HCT116 (cell line): ENCODE measurements around the gene EBPL. TPM values are rescaled to one million over a fixed set of nuclear protein-coding genes. Genes with fewer than 3 reads are reported as not detected.

Experiments
- ATAC-seq: fragments of 200-7000 bp; cut with Tn5 transposase; 2 replicates; pipeline ENCODE4 v1.9.1; 2020; ENCODE audit warnings: mild to moderate bottlenecking, moderate library complexity
- BruUV-seq: library from RNA; stranded (reverse); fragments of 400-500 nt; replicated peaks from 2 replicates; lab custom pipeline; 2021; lab: Mats Ljungman, UMichigan
- CTCF ChIA-PET: fragments of 300-600 bp; sonication (Branson Sonifier 250); formaldehyde crosslinking; loops from one replicate; lab custom pipeline; 2021; ENCODE audit warnings: antibody characterized with exemption; lab: Charles Lee
- POLR2A ChIA-PET: fragments of 300-600, 350-600 bp; sonication (Branson Sonifier 250); formaldehyde crosslinking; loops from one replicate; lab custom pipeline; 2021; ENCODE audit warnings: antibody characterized with exemption; lab: Charles Lee
- RAD21 ChIA-PET, 2 experiments: fragments of 300-600 bp; sonication (Branson Sonifier 250); formaldehyde crosslinking; loops; one replicate each; lab custom pipeline; 2023; ENCODE audit warnings: low total read pairs in 2 of 2; ENCODE audit not compliant: uncharacterized antibody in 2 of 2, unreplicated experiment in 2 of 2, low non-redundant PET in 1 of 2; lab: Charles Lee
- DNase-seq: peaks from one replicate; pipeline ENCODE4 v3.0.0-alpha.2; 2010; ENCODE audit warnings: low read depth, low spot score
- H2AFZ ChIP-seq: fragments of 200-600 bp; shearing (Covaris generic), sonication (generic); 2 replicates; pipeline ENCODE4 v1.6.1; 2017; ENCODE audit warnings: low read depth, mixed run types, mixed read lengths, antibody characterized with exemption, low read length; ENCODE audit not compliant: poor library complexity, severe bottlenecking
- H3K27ac ChIP-seq: 2 replicates; pipeline ENCODE4 v1.5.1; 2012; ENCODE audit warnings: low read depth, low read length
- H3K27me3 ChIP-seq: fragments of 200-600 bp; sonication (generic); 2 replicates; pipeline ENCODE4 v1.6.1; 2016; ENCODE audit warnings: mixed run types, low read length, mixed read lengths; ENCODE audit not compliant: insufficient read depth
- H3K36me3 ChIP-seq, 2 experiments: fragments of 200-500 bp in 1 of 2; fragments of 200-600 bp in 1 of 2; sonication (Bioruptor generic) in 1 of 2; sonication (generic) in 1 of 2; 2 replicates each; pipeline versions ENCODE4 v1.5.1 to v1.6.1; 2014 to 2016; ENCODE audit warnings: low read length in 2 of 2, inconsistent platforms in 1 of 2, mixed read lengths in 1 of 2, mixed run types in 1 of 2; ENCODE audit not compliant: insufficient read depth in 2 of 2, control insufficient read depth in 1 of 2
- H3K4me1 ChIP-seq, 2 experiments: fragments of 200-600 bp in 1 of 2; sonication (generic) in 1 of 2; 2 replicates each; pipeline versions ENCODE4 v1.5.1 to v1.6.1; 2012 to 2017; ENCODE audit warnings: low read length in 2 of 2, inconsistent platforms in 1 of 2, mild to moderate bottlenecking in 1 of 2, mixed read lengths in 1 of 2, mixed run types in 1 of 2, moderate library complexity in 1 of 2; ENCODE audit not compliant: insufficient read depth in 2 of 2, control insufficient read depth in 1 of 2
- H3K4me2 ChIP-seq: fragments of 200-600 bp; sonication (generic); 2 replicates; pipeline ENCODE4 v1.6.1; 2017; ENCODE audit warnings: mixed run types, low read length, mixed read lengths
- H3K4me3 ChIP-seq, 2 experiments: fragments of 200-600 bp in 1 of 2; sonication (generic) in 1 of 2; replicated peaks in 1 of 2; 2 replicates each; pipeline ENCODE4 v1.5.1; 2011 to 2016; ENCODE audit warnings: low read length in 2 of 2, control low read depth in 1 of 2, low read depth in 1 of 2, mild to moderate bottlenecking in 1 of 2, mixed read lengths in 1 of 2, mixed run types in 1 of 2
- H3K79me2 ChIP-seq: fragments of 200-600 bp; sonication (generic); 2 replicates; pipeline ENCODE4 v1.6.1; 2017; ENCODE audit warnings: mild to moderate bottlenecking, mixed run types, low read length, moderate library complexity, mixed read lengths; ENCODE audit not compliant: insufficient read depth
- H3K9ac ChIP-seq: fragments of 200-600 bp; sonication (generic); 2 replicates; pipeline ENCODE4 v1.6.1; 2016; ENCODE audit warnings: low read length, mixed read lengths
- H3K9me2 ChIP-seq: fragments of 200-600 bp; sonication (generic), shearing (Covaris generic); 2 replicates; pipeline ENCODE4 v1.6.1; 2017; ENCODE audit warnings: mixed run types, mild to moderate bottlenecking, moderate library complexity; ENCODE audit not compliant: insufficient read depth
- H3K9me3 ChIP-seq, 2 experiments: fragments of 200-500 bp in 1 of 2; fragments of 200-600 bp in 1 of 2; sonication (Bioruptor generic) in 1 of 2; sonication (generic) in 1 of 2; 2 replicates each; pipeline ENCODE4 v1.6.1; 2014 to 2017; ENCODE audit warnings: low read length in 2 of 2, mixed read lengths in 2 of 2, inconsistent platforms in 1 of 2, low read depth in 1 of 2, mild to moderate bottlenecking in 1 of 2, mixed run types in 1 of 2, moderate library complexity in 1 of 2; ENCODE audit not compliant: control insufficient read depth in 1 of 2, insufficient read depth in 1 of 2
- H4K20me1 ChIP-seq: fragments of 200-600 bp; sonication (generic), shearing (Covaris generic); 2 replicates; pipeline ENCODE4 v1.6.1; 2017; ENCODE audit warnings: mixed run types, mild to moderate bottlenecking, moderate library complexity; ENCODE audit not compliant: insufficient read depth
- ATF3 ChIP-seq: IDR thresholded peaks from 2 replicates; pipeline ENCODE4 v1.6.1; 2012
- CBX3 ChIP-seq: IDR thresholded peaks from 2 replicates; pipeline ENCODE4 v1.6.1; 2012; ENCODE audit warnings: low read depth
- CEBPB ChIP-seq: IDR thresholded peaks from 2 replicates; pipeline ENCODE4 v1.6.1; 2012; ENCODE audit warnings: low read depth
- EGR1 ChIP-seq: IDR thresholded peaks from 2 replicates; pipeline ENCODE4 v1.6.1; 2012; ENCODE audit warnings: low read depth
- EZH2 ChIP-seq: fragments of 200-600 bp; sonication (generic); IDR thresholded peaks from 2 replicates; pipeline ENCODE4 v1.6.1; 2017; ENCODE audit warnings: antibody characterized with exemption, mixed run types
- EZH2phosphoT487 ChIP-seq: fragments of 200-600 bp; IDR thresholded peaks from 2 replicates; pipeline ENCODE4 v1.6.1; 2018; ENCODE audit warnings: antibody characterized with exemption, borderline replicate concordance
- FOSL1 ChIP-seq: IDR thresholded peaks from 2 replicates; pipeline ENCODE4 v1.6.1; 2012; ENCODE audit warnings: low read depth
- JUND ChIP-seq: IDR thresholded peaks from 2 replicates; pipeline ENCODE4 v1.6.1; 2012
- POLR2A ChIP-seq: IDR thresholded peaks from 2 replicates; pipeline ENCODE4 v1.7.0; 2011; ENCODE audit warnings: borderline replicate concordance; ENCODE audit not compliant: insufficient read depth, insufficient read length; ENCODE audit errors: extremely low read depth
- POLR2AphosphoS5 ChIP-seq: IDR thresholded peaks from 2 replicates; pipeline ENCODE4 v1.6.1; 2011; ENCODE audit warnings: mild to moderate bottlenecking, low read depth, low read length, moderate library complexity
- REST ChIP-seq: IDR thresholded peaks from 2 replicates; pipeline ENCODE4 v1.6.1; 2012; ENCODE audit warnings: low read depth
- SP1 ChIP-seq: IDR thresholded peaks from 2 replicates; pipeline ENCODE4 v1.6.1; 2012; ENCODE audit warnings: low read depth
- SRF ChIP-seq: IDR thresholded peaks from 2 replicates; pipeline ENCODE4 v1.6.1; 2012; ENCODE audit warnings: low read depth
- YY1 ChIP-seq: IDR thresholded peaks from 2 replicates; pipeline ENCODE4 v1.6.1; 2011; ENCODE audit warnings: low read length, low read depth, moderate library complexity, mild to moderate bottlenecking; ENCODE audit not compliant: insufficient replicate concordance; ENCODE audit errors: extremely low read depth
- ZFX ChIP-seq: fragments of 450-650 bp; IDR thresholded peaks from 2 replicates; pipeline ENCODE4 v1.6.1; 2017
- ZNF274 ChIP-seq: fragments of 200-500 bp; sonication (Bioruptor generic); IDR thresholded peaks from 2 replicates; pipeline ENCODE4 v1.6.1; 2014; ENCODE audit warnings: mild to moderate bottlenecking, low read depth, low read length, inconsistent platforms
- intact Hi-C: fragments of 100-400 bp; cut with micrococcal nuclease; formaldehyde crosslinking; loops from 2 replicates; pipeline ENCODE4 v1.10.0; 2022
- total RNA-seq: library from RNA; stranded (reverse); gene quantifications from one replicate; pipeline ENCODE4 v1.2.1, GENCODE V29; 2021; ENCODE audit not compliant: unreplicated experiment
- TF ChIP-seq, protein P1 (sequence below): IDR thresholded peaks from 2 replicates; pipeline ENCODE4 v1.6.1; 2012
- TF ChIP-seq, protein P2 (sequence below): IDR thresholded peaks from 2 replicates; pipeline ENCODE4 v1.6.1; 2011; ENCODE audit warnings: mild to moderate bottlenecking, low read length, moderate library complexity; ENCODE audit not compliant: insufficient replicate concordance; ENCODE audit errors: extremely low read depth
- TF ChIP-seq, protein P3 (sequence below), 3 experiments: fragments of 200-600 bp in 1 of 3; sonication (generic) in 1 of 3; IDR thresholded peaks in 2 of 3; conservative IDR thresholded peaks in 1 of 3; 2 replicates each; pipeline ENCODE4 v1.5.1; 2012 to 2017; ENCODE audit warnings: low read depth in 2 of 3, low read length in 2 of 3, antibody characterized with exemption in 1 of 3, borderline replicate concordance in 1 of 3, control low read depth in 1 of 3, mild to moderate bottlenecking in 1 of 3, mixed read lengths in 1 of 3, mixed run types in 1 of 3, moderate library complexity in 1 of 3; ENCODE audit not compliant: insufficient read depth in 1 of 3

EBPL gene
- total RNA-seq, 1 experiment from 2014 or later: 73.2 TPM

DNA sequence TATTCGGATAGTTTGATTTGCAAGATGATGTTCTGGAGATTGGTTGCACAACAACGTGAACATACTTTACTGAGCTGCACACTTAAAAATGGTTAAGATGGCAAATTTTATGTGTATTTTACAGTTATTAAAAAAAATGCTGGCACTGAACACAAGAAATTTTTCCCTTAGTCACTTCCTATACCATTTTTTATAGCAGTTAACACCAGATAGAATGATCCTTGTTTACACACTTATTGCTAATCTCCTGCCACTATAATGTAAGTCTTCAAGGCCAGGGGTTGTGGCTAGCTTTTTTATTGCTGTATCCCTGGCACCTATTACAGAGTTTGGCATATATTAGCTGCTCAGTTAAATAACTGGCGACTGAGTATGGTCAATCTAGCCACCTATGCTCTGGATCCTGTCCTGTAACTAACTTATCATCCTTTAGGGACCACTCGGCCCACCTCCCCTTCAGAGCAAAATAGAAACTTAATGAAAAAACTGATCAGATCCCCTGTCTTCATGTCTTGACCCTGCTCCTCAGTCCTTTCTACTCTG, 2.0 kb upstream of the EBPL start:
- BruUV-seq: no TSS peak
- no peak for DNase-seq
- Histone ChIP-seq H3K4me3 (no peak overlapping the region), H3K4me2 (no peak overlapping the region), H3K79me2 (peaks cover 28% of the 10 kb centered on the region), H2AFZ (no peak overlapping the region), H3K27me3 (no peaks in the 10 kb centered on the region), H3K4me1 (peaks cover 6 to 19% of the 10 kb centered on the region in 2 experiments; a peak in 3 of 4 replicates), H3K9ac (no peak overlapping the region), H3K27ac (no peak overlapping the region), H3K9me2 (no peaks in the 10 kb centered on the region), H3K9me3 (no peaks in the 10 kb centered on the region), H3K36me3 (no peaks in the 10 kb centered on the region), H4K20me1 (no peaks in the 10 kb centered on the region)
- ChIA-PET CTCF (no interaction called here), RAD21 (no interaction called here), POLR2A (no interaction called here)
- no peak for ATAC-seq
- TF ChIP-seq, protein P1, sequence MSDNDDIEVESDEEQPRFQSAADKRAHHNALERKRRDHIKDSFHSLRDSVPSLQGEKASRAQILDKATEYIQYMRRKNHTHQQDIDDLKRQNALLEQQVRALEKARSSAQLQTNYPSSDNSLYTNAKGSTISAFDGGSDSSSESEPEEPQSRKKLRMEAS: no peak
- TF ChIP-seq ZNF274: no peak
- TF ChIP-seq EZH2: no peak
- TF ChIP-seq ATF3: no peak
- TF ChIP-seq FOSL1: no peak
- TF ChIP-seq, protein P2, sequence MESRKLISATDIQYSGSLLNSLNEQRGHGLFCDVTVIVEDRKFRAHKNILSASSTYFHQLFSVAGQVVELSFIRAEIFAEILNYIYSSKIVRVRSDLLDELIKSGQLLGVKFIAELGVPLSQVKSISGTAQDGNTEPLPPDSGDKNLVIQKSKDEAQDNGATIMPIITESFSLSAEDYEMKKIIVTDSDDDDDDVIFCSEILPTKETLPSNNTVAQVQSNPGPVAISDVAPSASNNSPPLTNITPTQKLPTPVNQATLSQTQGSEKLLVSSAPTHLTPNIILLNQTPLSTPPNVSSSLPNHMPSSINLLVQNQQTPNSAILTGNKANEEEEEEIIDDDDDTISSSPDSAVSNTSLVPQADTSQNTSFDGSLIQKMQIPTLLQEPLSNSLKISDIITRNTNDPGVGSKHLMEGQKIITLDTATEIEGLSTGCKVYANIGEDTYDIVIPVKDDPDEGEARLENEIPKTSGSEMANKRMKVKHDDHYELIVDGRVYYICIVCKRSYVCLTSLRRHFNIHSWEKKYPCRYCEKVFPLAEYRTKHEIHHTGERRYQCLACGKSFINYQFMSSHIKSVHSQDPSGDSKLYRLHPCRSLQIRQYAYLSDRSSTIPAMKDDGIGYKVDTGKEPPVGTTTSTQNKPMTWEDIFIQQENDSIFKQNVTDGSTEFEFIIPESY: no peak
- no peak for TF ChIP-seq SP1
- TF ChIP-seq JUND: no peak
- TF ChIP-seq EGR1: no peak
- TF ChIP-seq, protein P3, sequence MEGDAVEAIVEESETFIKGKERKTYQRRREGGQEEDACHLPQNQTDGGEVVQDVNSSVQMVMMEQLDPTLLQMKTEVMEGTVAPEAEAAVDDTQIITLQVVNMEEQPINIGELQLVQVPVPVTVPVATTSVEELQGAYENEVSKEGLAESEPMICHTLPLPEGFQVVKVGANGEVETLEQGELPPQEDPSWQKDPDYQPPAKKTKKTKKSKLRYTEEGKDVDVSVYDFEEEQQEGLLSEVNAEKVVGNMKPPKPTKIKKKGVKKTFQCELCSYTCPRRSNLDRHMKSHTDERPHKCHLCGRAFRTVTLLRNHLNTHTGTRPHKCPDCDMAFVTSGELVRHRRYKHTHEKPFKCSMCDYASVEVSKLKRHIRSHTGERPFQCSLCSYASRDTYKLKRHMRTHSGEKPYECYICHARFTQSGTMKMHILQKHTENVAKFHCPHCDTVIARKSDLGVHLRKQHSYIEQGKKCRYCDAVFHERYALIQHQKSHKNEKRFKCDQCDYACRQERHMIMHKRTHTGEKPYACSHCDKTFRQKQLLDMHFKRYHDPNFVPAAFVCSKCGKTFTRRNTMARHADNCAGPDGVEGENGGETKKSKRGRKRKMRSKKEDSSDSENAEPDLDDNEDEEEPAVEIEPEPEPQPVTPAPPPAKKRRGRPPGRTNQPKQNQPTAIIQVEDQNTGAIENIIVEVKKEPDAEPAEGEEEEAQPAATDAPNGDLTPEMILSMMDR (IDR thresholded peaks at IDR 0.05 in 2 of 3, conservative IDR thresholded peaks at IDR 0.05 in 1 of 3; ENCODE audit: borderline replicate concordance in 1 of 3, insufficient read depth in 1 of 3, low read depth in 2 of 3, low read length in 2 of 3): no peak
- TF ChIP-seq CBX3: no peak
- TF ChIP-seq YY1: no peak
- no peak for TF ChIP-seq EZH2phosphoT487
- no peak for TF ChIP-seq SRF
- TF ChIP-seq REST: no peak
- no peak for TF ChIP-seq POLR2AphosphoS5
- no peak for TF ChIP-seq POLR2A
- no peak for TF ChIP-seq CEBPB
- no peak for TF ChIP-seq ZFX
- intact Hi-C loops: loop anchor here (10.0 kb wide), 1 partner anchor 242 kb away; the partner anchor contains the start of gene SPRYD7
